H9 (cell line): ENCODE results near the gene FHOD3. TPM values are rescaled to one million over a fixed set of nuclear protein-coding genes. Genes with fewer than 3 reads are reported as not detected.

Source experiments
- DNase-seq: peaks from one replicate; pipeline ENCODE4 v3.0.0-alpha.2; 2017
- H2AFZ ChIP-seq: one replicate; pipeline ENCODE4 v1.6.1; 2013; ENCODE audit warnings: mild to moderate bottlenecking, low read length, control low read depth, moderate library complexity
- H2AK5ac ChIP-seq: 2 replicates; pipeline ENCODE4 v1.6.1; 2013; ENCODE audit warnings: low read length, control low read depth, mixed read lengths; ENCODE audit not compliant: insufficient read length
- H2BK120ac ChIP-seq: one replicate; pipeline ENCODE4 v1.6.1; 2013; ENCODE audit warnings: low read depth, mild to moderate bottlenecking, low read length, control low read depth, inconsistent platforms; ENCODE audit not compliant: poor library complexity, severe bottlenecking
- H2BK12ac ChIP-seq: 2 replicates; pipeline ENCODE4 v1.6.1; 2013; ENCODE audit warnings: low read length, control low read depth, mixed read lengths, low read depth; ENCODE audit not compliant: insufficient read length
- H2BK15ac ChIP-seq: 2 replicates; pipeline ENCODE4 v1.6.1; 2013; ENCODE audit warnings: low read depth, low read length, control low read depth
- H2BK20ac ChIP-seq: one replicate; pipeline ENCODE4 v1.6.1; 2013; ENCODE audit warnings: low read depth, mild to moderate bottlenecking, low read length, control low read depth, inconsistent platforms; ENCODE audit not compliant: poor library complexity, severe bottlenecking
- H2BK5ac ChIP-seq: 2 replicates; pipeline ENCODE4 v1.6.1; 2013; ENCODE audit warnings: low read length, control low read depth, mixed read lengths; ENCODE audit not compliant: insufficient read length
- H3K14ac ChIP-seq: 2 replicates; pipeline ENCODE4 v1.6.1; 2013; ENCODE audit warnings: low read length, control low read depth; ENCODE audit not compliant: insufficient read depth
- H3K18ac ChIP-seq: 2 replicates; pipeline ENCODE4 v1.6.1; 2013; ENCODE audit warnings: low read depth, mild to moderate bottlenecking, mixed read lengths, low read length, control low read depth; ENCODE audit not compliant: insufficient read length
- H3K23ac ChIP-seq: 2 replicates; pipeline ENCODE4 v1.6.1; 2013; ENCODE audit warnings: low read length, control low read depth, mixed read lengths, low read depth; ENCODE audit not compliant: insufficient read length
- H3K23me2 ChIP-seq: 2 replicates; pipeline ENCODE4 v1.6.1; 2013; ENCODE audit warnings: low read depth, mild to moderate bottlenecking, mixed read lengths, low read length, control low read depth; ENCODE audit not compliant: insufficient read length, poor library complexity, severe bottlenecking
- H3K27ac ChIP-seq: 2 replicates; pipeline ENCODE4 v1.5.1; 2013; ENCODE audit warnings: low read length, control low read depth, mixed read lengths, low read depth; ENCODE audit not compliant: insufficient read length
- H3K27me3 ChIP-seq: 2 replicates; pipeline ENCODE4 v1.6.1; 2013; ENCODE audit warnings: low read length, control low read depth, inconsistent platforms; ENCODE audit not compliant: insufficient read depth
- H3K4ac ChIP-seq: 2 replicates; pipeline ENCODE4 v1.6.1; 2013; ENCODE audit warnings: low read depth, mild to moderate bottlenecking, control low read depth, inconsistent platforms, low read length, moderate library complexity
- H3K4me1 ChIP-seq: 2 replicates; pipeline ENCODE4 v1.6.1; 2013; ENCODE audit warnings: low read length, control low read depth, inconsistent platforms; ENCODE audit not compliant: insufficient read depth
- H3K4me2 ChIP-seq: 2 replicates; pipeline ENCODE4 v1.6.1; 2013; ENCODE audit warnings: low read length, control low read depth, mixed read lengths; ENCODE audit not compliant: insufficient read length, insufficient read depth
- H3K56ac ChIP-seq: 2 replicates; pipeline ENCODE4 v1.6.1; 2013; ENCODE audit warnings: low read depth, mild to moderate bottlenecking, mixed read lengths, low read length, control low read depth; ENCODE audit not compliant: insufficient read length
- H3K79me1 ChIP-seq: 2 replicates; pipeline ENCODE4 v1.6.1; 2013; ENCODE audit warnings: low read depth, mild to moderate bottlenecking, moderate library complexity, low read length, control low read depth, inconsistent platforms; ENCODE audit not compliant: insufficient read depth, poor library complexity, severe bottlenecking
- H3K79me2 ChIP-seq: 2 replicates; pipeline ENCODE4 v1.6.1; 2013; ENCODE audit warnings: low read length, control low read depth, inconsistent platforms; ENCODE audit not compliant: insufficient read depth
- H3K9ac ChIP-seq: 2 replicates; pipeline ENCODE4 v1.6.1; 2013; ENCODE audit warnings: low read length, control low read depth, mixed read lengths; ENCODE audit not compliant: insufficient read length; ENCODE audit errors: extremely low read depth
- H3K9me3 ChIP-seq: one replicate; pipeline ENCODE4 v1.6.1; 2013; ENCODE audit warnings: low read depth, low read length, inconsistent platforms; ENCODE audit not compliant: control insufficient read depth
- H3T11ph ChIP-seq: one replicate; pipeline ENCODE4 v1.6.1; 2013; ENCODE audit warnings: mild to moderate bottlenecking, low read length, control low read depth, inconsistent platforms
- H4K20me1 ChIP-seq: one replicate; pipeline ENCODE4 v1.6.1; 2013; ENCODE audit not compliant: control insufficient read depth, insufficient read length, insufficient read depth
- H4K5ac ChIP-seq: 2 replicates; pipeline ENCODE4 v1.6.1; 2013; ENCODE audit warnings: low read depth, mild to moderate bottlenecking, mixed read lengths, low read length, control low read depth; ENCODE audit not compliant: insufficient read length
- H4K8ac ChIP-seq: replicated peaks from 2 replicates; pipeline ENCODE4 v1.6.1; 2013; ENCODE audit warnings: low read length, control low read depth, mixed read lengths, low read depth; ENCODE audit not compliant: insufficient read length
- H4K91ac ChIP-seq: 2 replicates; pipeline ENCODE4 v1.6.1; 2013; ENCODE audit warnings: low read depth, mild to moderate bottlenecking, moderate library complexity, mixed read lengths, low read length, control low read depth; ENCODE audit not compliant: insufficient read length
- H3K27ac Mint-ChIP-seq, 3 experiments: 2 replicates in 2 of 3; 3 replicates in 1 of 3; pipeline ENCODE4 v1.8.0; 2020 to 2021; ENCODE audit warnings: mixed read lengths in 3 of 3, mild to moderate bottlenecking in 1 of 3, moderate library complexity in 1 of 3
- H3K27me3 Mint-ChIP-seq: 2 replicates; pipeline ENCODE4 v1.8.0; 2021; ENCODE audit warnings: low read depth, mild to moderate bottlenecking, moderate library complexity, mixed read lengths
- H3K36me3 Mint-ChIP-seq, 3 experiments: 2 replicates in 2 of 3; 3 replicates in 1 of 3; pipeline ENCODE4 v1.8.0; 2020 to 2021; ENCODE audit warnings: low read depth in 3 of 3, mixed read lengths in 3 of 3; ENCODE audit not compliant: insufficient read depth in 1 of 3
- H3K4me1 Mint-ChIP-seq, 2 experiments: 2 replicates each; pipeline ENCODE4 v1.8.0; 2020; ENCODE audit warnings: mixed read lengths in 2 of 2
- H3K4me3 Mint-ChIP-seq, 2 experiments: 2 replicates in 1 of 2; 3 replicates in 1 of 2; pipeline ENCODE4 v1.8.0; 2020 to 2021; ENCODE audit warnings: mild to moderate bottlenecking in 2 of 2, mixed read lengths in 2 of 2, moderate library complexity in 1 of 2
- H3K9me3 Mint-ChIP-seq, 2 experiments: 2 replicates in 1 of 2; 3 replicates in 1 of 2; pipeline ENCODE4 v1.8.0; 2020; ENCODE audit warnings: mild to moderate bottlenecking in 2 of 2, mixed read lengths in 2 of 2, moderate library complexity in 1 of 2
- CTCF ChIP-seq: fragments of 200-600 bp; sonication (generic); conservative IDR thresholded peaks from 3 replicates; pipeline ENCODE4 v1.8.0; 2021; ENCODE audit warnings: antibody characterized with exemption, mild to moderate bottlenecking
- WGBS: extraction: QIAGEN DNeasy Blood & Tissue Kit; methylation state at CpG from one replicate; pipeline ENCODE4 v1.1.7; 2013; ENCODE audit warnings: missing lambda C conversion rate, low lambda C conversion rate, mixed read lengths; ENCODE audit not compliant: insufficient read length; ENCODE audit errors: extremely low coverage; 5-methylcytosine and 5-hydroxymethylcytosine counted together
- total RNA-seq: library from RNA; stranded (reverse); gene quantifications from 2 replicates; pipeline ENCODE4 v1.2.1, GENCODE V29; 2021

Gene FHOD3
- total RNA-seq, 1 experiment from 2014 or later: 8.0 TPM

DNA sequence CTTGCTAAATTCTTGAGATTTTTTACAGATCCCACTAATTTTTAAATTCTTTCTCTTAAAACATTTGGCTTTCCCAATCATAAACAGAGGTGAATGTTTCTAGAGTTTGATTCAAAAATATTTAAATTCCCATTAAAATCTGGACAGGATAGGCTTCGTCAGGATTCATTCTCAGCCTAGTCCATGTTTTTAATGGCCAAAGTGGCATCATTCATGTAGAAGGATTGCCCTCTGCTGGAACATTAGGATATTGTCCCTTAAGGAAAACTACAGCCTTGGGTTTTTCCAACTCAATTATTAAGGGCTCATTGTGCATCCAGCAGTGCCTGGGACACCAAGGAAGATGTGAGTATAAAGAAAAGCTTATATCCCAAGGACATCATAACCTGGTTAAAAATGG, 459.6 kb downstream of the FHOD3 start:
- H3K4me1 Mint-ChIP-seq: peaks cover 7 to 14% of the 10 kb centered on the region in 2 experiments; a peak in 3 of 4 replicates
- Histone ChIP-seq H4K91ac (no peak overlapping the region), H2AFZ (no peak overlapping the region), H3K79me2 (no peaks in the 10 kb centered on the region), H3K4me1 (no peaks in the 10 kb centered on the region), H4K8ac (no peak overlapping the region), H3K18ac (no peak overlapping the region), H2AK5ac (no peak overlapping the region), H2BK5ac (no peak overlapping the region), H4K20me1 (no peaks in the 10 kb centered on the region), H3K23ac (no peak overlapping the region), H3K9ac (no peak overlapping the region), H3K23me2 (no peaks in the 10 kb centered on the region), H3T11ph (no peak overlapping the region), H4K5ac (no peak overlapping the region), H2BK12ac (no peak overlapping the region), H3K79me1 (no peaks in the 10 kb centered on the region), H3K27me3 (no peaks in the 10 kb centered on the region), H3K27ac (no peak overlapping the region), H2BK15ac (no peak overlapping the region), H2BK20ac (no peak overlapping the region), H3K14ac (no peak overlapping the region), H3K4me2 (no peak overlapping the region), H3K9me3 (no peaks in the 10 kb centered on the region), H2BK120ac (no peak overlapping the region), H3K56ac (no peak overlapping the region), H3K4ac (no peak overlapping the region)
- no peak for DNase-seq
- no peaks in the 10 kb centered on the region for H3K27me3 Mint-ChIP-seq
- H3K36me3 Mint-ChIP-seq: peaks cover 0 to 5% (median 4%) of the 10 kb centered on the region in 3 experiments; a peak in 2 of 7 replicates
- no CpG with 5 or more reads among the region's 1 CpG for WGBS
- no peak overlapping the region for H3K4me3 Mint-ChIP-seq
- H3K27ac Mint-ChIP-seq: no peak overlapping the region
- TF ChIP-seq CTCF: peak; percentile 81
- H3K9me3 Mint-ChIP-seq: no peaks in the 10 kb centered on the region
